A549 (cell line): ENCODE data around the gene LRRC51. TPM values are rescaled to one million over a fixed set of nuclear protein-coding genes. Genes with fewer than 3 reads are reported as not detected.

Experiments used
- ATAC-seq, 2 experiments: fragments of 200-7000 bp in 1 of 2; fragments of >200 bp in 1 of 2; cut with Nextera tagmentation in 1 of 2; cut with Tn5 transposase in 1 of 2; 3 replicates each; pipeline versions ENCODE4 v1.8.0 to v1.9.1; 2018 to 2020; ENCODE audit warnings: mild to moderate bottlenecking in 1 of 2, moderate library complexity in 1 of 2
- CTCF ChIA-PET: fragments of 300-600 bp; sonication (Branson Sonifier 250); formaldehyde crosslinking; extraction: SDS; loops from one replicate; lab custom pipeline; 2021; ENCODE audit warnings: antibody characterized with exemption, inconsistent platforms; lab: Yijun Ruan, JAX
- POLR2A ChIA-PET: fragments of 350-600 bp; formaldehyde crosslinking; extraction: SDS; loops from one replicate; lab custom pipeline; 2021; ENCODE audit warnings: antibody characterized with exemption, inconsistent platforms; lab: Yijun Ruan, JAX
- DNase-seq, 2 experiments: peaks; one replicate each; pipeline versions ENCODE4 v3.0.0 to v3.0.0-alpha.2; 2011 to 2016; ENCODE audit warnings: low read depth in 1 of 2, low spot score in 1 of 2
- FAIRE-seq: peaks from 2 replicates; lab custom pipeline; 2011; peaks lifted over from hg19 to GRCh38; lab: Jason Lieb, UNC
- H3K27ac ChIP-seq, 2 experiments: fragments of >200 bp; sonication (Bioruptor Twin); formaldehyde crosslinking; 3 replicates each; pipeline ENCODE4 v1.5.1; 2016 to 2017
- H3K4me1 ChIP-seq: fragments of >200 bp; sonication (Bioruptor Twin); formaldehyde crosslinking; 3 replicates; pipeline ENCODE4 v1.6.1; 2016
- H3K4me2 ChIP-seq: fragments of >200 bp; sonication (Bioruptor Twin); formaldehyde crosslinking; 3 replicates; pipeline ENCODE4 v1.6.1; 2016
- H3K4me3 ChIP-seq: fragments of >200 bp; sonication (Bioruptor Twin); formaldehyde crosslinking; 3 replicates; pipeline ENCODE4 v1.5.1; 2016
- H3K9me3 ChIP-seq: fragments of >200 bp; sonication (Bioruptor Twin); formaldehyde crosslinking; 3 replicates; pipeline ENCODE4 v1.6.1; 2016
- CBX8 ChIP-seq: fragments of 200-600 bp; sonication (generic); IDR thresholded peaks from 2 replicates; pipeline ENCODE4 v1.6.1; 2016
- EHF ChIP-seq: fragments of 250-450 bp; sonication (Bioruptor Pico); IDR thresholded peaks from 2 replicates; pipeline ENCODE4 v1.5.0; 2020; ENCODE audit warnings: mild to moderate bottlenecking
- ESRRA ChIP-seq: fragments of 150-350 bp; IDR thresholded peaks from 2 replicates; pipeline ENCODE4 v1.6.1; 2014; ENCODE audit warnings: mild to moderate bottlenecking, low read length, borderline replicate concordance
- HOXB13 ChIP-seq: fragments of 250-450 bp; sonication (Bioruptor Pico); IDR thresholded peaks from 2 replicates; pipeline ENCODE4 v1.5.0; 2020; ENCODE audit warnings: low read depth, mild to moderate bottlenecking, moderate library complexity
- JUN ChIP-seq, 2 experiments: fragments of >200 bp; sonication (Bioruptor Twin); formaldehyde crosslinking; IDR thresholded peaks; 2 replicates in 1 of 2; 3 replicates in 1 of 2; pipeline ENCODE4 v1.6.1; 2016 to 2017
- MAFK ChIP-seq: fragments of 450-650 bp; IDR thresholded peaks from 2 replicates; pipeline ENCODE4 v1.6.1; 2014; ENCODE audit not compliant: partially characterized antibody
- PHF8 ChIP-seq: fragments of 200-600 bp; sonication (generic); IDR thresholded peaks from 2 replicates; pipeline ENCODE4 v1.6.1; 2016; ENCODE audit warnings: low read depth, mild to moderate bottlenecking, antibody characterized with exemption, moderate library complexity, borderline replicate concordance
- POLR2A ChIP-seq: IDR thresholded peaks from 2 replicates; pipeline ENCODE4 v1.6.1; 2012; ENCODE audit warnings: mild to moderate bottlenecking, low read length
- RAD21 ChIP-seq, 2 experiments: fragments of >200 bp in 1 of 2; sonication (Bioruptor Twin) in 1 of 2; formaldehyde crosslinking in 1 of 2; IDR thresholded peaks in 1 of 2; conservative IDR thresholded peaks in 1 of 2; 2 replicates in 1 of 2; 3 replicates in 1 of 2; pipeline ENCODE4 v1.6.1; 2012 to 2018; ENCODE audit warnings: inconsistent platforms in 1 of 2
- TP53 ChIP-seq: fragments of 250-450 bp; sonication (Bioruptor Pico); IDR thresholded peaks from 2 replicates; pipeline ENCODE4 v1.5.0; 2021; ENCODE audit warnings: mild to moderate bottlenecking, moderate library complexity
- ZNF302 ChIP-seq: fragments of 250-450 bp; sonication (Bioruptor Pico); IDR thresholded peaks from 2 replicates; pipeline ENCODE4 v1.9.0; 2021; ENCODE audit warnings: inconsistent platforms, mild to moderate bottlenecking, moderate library complexity
- ZSCAN20 ChIP-seq: fragments of 250-450 bp; sonication (Bioruptor Pico); IDR thresholded peaks from 2 replicates; pipeline ENCODE4 v1.8.0; 2022; ENCODE audit warnings: mild to moderate bottlenecking, moderate library complexity
- WGBS: methylation state at CpG from one replicate; pipeline ENCODE4 v1.1.6; 2017; ENCODE audit errors: missing lambda C conversion rate; 5-methylcytosine and 5-hydroxymethylcytosine counted together
- polyA plus RNA-seq, 4 experiments: library from polyadenylated mRNA; depleted of rRNA in 3 of 4; stranded (reverse); fragments of >200 nt; fragmentation: RNase III in 1 of 4; extraction: RNeasy Plus Mini Kit Qiagen cat#74134 plus additional on column Dnase treatment in 1 of 4; gene quantifications; 2 replicates in 3 of 4; 3 replicates in 1 of 4; pipeline ENCODE4 v1.2.3, GENCODE V29; 2011 to 2017
- TF ChIP-seq, protein P1 (sequence below): fragments of 250-450 bp; sonication (Bioruptor Pico); IDR thresholded peaks from 2 replicates; pipeline ENCODE4 v1.5.0; 2020; ENCODE audit warnings: low read depth, mild to moderate bottlenecking, moderate library complexity
- TF ChIP-seq, protein P2 (sequence below): IDR thresholded peaks from 2 replicates; pipeline ENCODE4 v1.6.1; 2012
- TF ChIP-seq, protein P3 (sequence below): IDR thresholded peaks from 2 replicates; pipeline ENCODE4 v1.6.1; 2012; ENCODE audit warnings: low read depth, borderline replicate concordance
- TF ChIP-seq, protein P4 (sequence below): fragments of >200 bp; sonication (Bioruptor Twin); formaldehyde crosslinking; IDR thresholded peaks from 3 replicates; pipeline ENCODE4 v1.6.1; 2016

The LRRC51 gene
- polyA plus RNA-seq, 2 of the 4 experiments (the other 2 are of a cell fraction) = 8.2 to 14.3 TPM

DNA sequence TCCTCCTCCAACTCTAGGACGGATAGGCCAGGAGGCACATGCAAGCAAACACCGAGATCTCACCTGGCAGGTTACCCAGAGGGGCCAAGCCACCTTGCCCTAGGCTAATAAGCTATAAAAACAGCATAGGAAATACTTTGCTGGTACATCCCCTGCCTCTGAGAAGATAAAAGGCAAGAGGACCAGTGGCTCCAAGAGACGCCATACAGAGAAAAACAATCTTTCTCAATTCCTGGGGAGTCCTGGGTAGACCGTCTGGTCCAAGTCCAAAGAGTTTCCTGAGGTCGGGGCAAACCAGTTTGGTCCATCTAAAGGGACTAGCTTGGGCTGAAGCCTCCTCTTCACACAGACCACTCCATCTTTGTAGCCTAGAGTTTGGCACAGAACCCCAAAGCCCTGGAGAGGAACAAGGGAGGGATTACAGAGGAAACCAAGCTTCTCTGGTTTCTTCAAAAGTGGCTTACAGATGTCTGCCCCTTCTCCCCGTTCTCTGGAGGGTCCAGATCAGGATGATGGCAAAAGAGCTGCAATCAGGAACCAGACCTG lies 40.7 kb upstream of the LRRC51 start (continued):
- TF ChIP-seq CBX8 = no peak
- TF ChIP-seq, protein P1, sequence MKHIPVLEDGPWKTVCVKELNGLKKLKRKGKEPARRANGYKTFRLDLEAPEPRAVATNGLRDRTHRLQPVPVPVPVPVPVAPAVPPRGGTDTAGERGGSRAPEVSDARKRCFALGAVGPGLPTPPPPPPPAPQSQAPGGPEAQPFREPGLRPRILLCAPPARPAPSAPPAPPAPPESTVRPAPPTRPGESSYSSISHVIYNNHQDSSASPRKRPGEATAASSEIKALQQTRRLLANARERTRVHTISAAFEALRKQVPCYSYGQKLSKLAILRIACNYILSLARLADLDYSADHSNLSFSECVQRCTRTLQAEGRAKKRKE (CRISPR knock-in tag) = no peak

DNA sequence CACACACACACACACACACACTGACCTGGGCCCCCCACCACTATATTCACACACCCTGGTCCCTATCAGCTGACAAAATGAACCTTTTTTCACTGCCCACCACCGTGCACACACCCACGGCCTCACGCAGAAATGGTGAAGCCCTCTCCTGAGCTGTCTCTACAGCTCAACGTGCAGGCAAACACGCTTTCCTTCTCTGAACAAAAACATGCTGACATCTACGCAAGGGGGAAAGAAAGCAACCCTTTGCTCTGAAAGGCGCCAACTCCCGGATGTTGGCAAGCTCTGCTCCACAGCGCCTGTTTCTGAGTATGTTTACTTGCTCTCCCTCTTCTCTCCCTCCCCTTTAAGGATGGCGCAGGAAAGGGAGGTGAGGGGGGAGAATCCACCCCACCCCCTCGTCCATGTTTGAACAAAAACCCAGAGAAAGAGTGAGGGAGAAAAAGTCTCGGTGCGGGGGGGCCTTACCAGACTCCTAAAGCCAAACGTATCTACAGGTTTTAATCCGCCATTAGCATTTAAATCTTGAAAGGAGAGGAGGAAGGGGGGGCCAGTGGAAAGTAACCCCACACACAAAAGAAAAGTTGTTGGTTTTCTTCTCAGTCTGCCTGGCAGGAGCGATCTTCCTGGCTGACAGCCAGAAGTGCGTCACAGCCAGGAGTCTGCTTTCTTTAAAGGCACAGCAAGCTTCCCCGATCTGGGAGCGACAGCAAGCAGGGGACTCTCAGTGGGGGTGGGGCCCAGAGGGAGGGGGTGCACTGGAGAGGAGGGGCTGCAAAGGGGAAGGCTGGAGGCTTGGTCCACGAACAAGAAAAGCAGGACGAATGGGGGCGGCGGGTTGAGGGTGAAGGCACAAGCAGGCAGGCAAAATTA lies 39.9 kb upstream of the LRRC51 start:
- DNase-seq = peak; percentile 88 to 90
- H3K9me3 ChIP-seq = no peaks in the 10 kb centered on the region
- ChIA-PET POLR2A (interaction anchor here (1.0 to 1.8 kb wide), 6 partner anchors 9 to 103 kb away, joined by 3 to 8 read pairs (median 4); no protein-coding TSS in a partner anchor), CTCF (interaction anchor here (0.7 to 10.4 kb wide), 13 partner anchors 9 to 393 kb away, joined by 3 to 123 read pairs (median 5); no protein-coding TSS in a partner anchor)
- H3K4me1 ChIP-seq = peaks cover 36% of the 10 kb centered on the region
- TF ChIP-seq EHF (CRISPR knock-in tag) = no peak
- peak in 1 of 2 experiments; percentile 37; a peak in 1 of 5 replicates for TF ChIP-seq JUN (IDR thresholded peaks at IDR 0.05)
- peak; percentile 2 for TF ChIP-seq MAFK
- TF ChIP-seq PHF8 = peak; percentile 21; the same call in 1 of the 2 replicates
- TF ChIP-seq, protein P2, sequence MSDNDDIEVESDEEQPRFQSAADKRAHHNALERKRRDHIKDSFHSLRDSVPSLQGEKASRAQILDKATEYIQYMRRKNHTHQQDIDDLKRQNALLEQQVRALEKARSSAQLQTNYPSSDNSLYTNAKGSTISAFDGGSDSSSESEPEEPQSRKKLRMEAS = peak; percentile 22; the same call in 1 of the 2 replicates
- H3K4me2 ChIP-seq = peak overlapping the region; percentile 98
- peak overlapping the region; percentile 93 for H3K27ac ChIP-seq
- under 1% methylated on average over 23 of the region's 23 CpGs for WGBS
- peak overlapping the region; percentile 64 for H3K4me3 ChIP-seq
- peak; percentile 82 to 83 for ATAC-seq
- FAIRE-seq = no peak

DNA sequence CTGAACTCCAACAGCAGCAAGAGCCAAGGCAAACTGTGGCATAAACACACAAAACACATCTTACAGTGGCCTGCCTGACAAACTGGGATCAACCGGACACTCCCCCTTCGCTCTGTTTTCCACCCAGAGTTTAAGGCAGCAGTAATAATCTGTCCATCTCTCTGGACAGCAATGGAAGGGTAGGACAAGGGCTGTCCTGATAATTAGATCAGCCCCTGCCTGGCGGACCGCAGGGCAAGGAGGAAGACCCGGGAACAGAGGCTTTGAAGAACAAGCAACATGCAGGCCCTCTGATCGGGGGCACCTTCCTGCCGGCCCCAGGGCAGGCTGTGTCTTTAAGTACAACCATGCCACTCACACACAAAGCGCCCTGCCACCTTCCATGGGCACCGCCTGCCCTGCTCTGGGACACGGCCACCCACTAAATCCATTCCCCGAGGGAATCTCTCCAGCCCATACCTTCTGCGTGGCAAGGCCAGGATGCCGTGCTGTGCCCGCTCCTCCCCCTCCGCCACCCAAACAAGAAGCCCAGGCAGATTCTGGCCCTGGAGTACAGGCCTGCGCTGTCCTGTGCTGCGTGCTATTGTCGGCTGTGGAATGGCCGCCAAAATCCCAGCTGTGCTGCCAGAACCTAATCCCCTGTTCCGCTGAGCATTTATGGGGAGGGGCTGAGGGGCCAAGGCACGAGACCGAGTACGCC lies 39.1 kb upstream of the LRRC51 start:
- ChIA-PET POLR2A (interaction anchor here (1.0 to 1.8 kb wide), 3 partner anchors 10 to 37 kb away, joined by 3 to 8 read pairs (median 7); no protein-coding TSS in a partner anchor), CTCF (interaction anchor here (0.7 to 10.4 kb wide), 5 partner anchors 10 to 373 kb away, joined by 3 to 123 read pairs (median 5); no protein-coding TSS in a partner anchor)
- Histone ChIP-seq H3K4me3 (peak overlapping the region; percentile 64), H3K4me2 (peak overlapping the region; percentile 98), H3K9me3 (no peaks in the 10 kb centered on the region), H3K4me1 (peaks cover 36% of the 10 kb centered on the region), H3K27ac (peak overlapping the region; percentile 93)
- TF ChIP-seq ZSCAN20 (CRISPR knock-in tag) (no peak), RAD21 (conservative IDR thresholded peaks at IDR 0.05 in 1 of 2, IDR thresholded peaks at IDR 0.05 in 1 of 2) (no peak), ESRRA (no peak), TP53 (peak; percentile 23; the same call in 1 of the 2 replicates), JUN (IDR thresholded peaks at IDR 0.05) (peak in 1 of 2 experiments; percentile 31; a peak in 1 of 5 replicates), ZNF302 (CRISPR knock-in tag) (no peak), HOXB13 (CRISPR knock-in tag) (no peak), PHF8 (peak; percentile 22; the same call in 1 of the 2 replicates), CBX8 (no peak), POLR2A (peak; percentile 40; the same call in 1 of the 2 replicates)
- TF ChIP-seq, protein P3, sequence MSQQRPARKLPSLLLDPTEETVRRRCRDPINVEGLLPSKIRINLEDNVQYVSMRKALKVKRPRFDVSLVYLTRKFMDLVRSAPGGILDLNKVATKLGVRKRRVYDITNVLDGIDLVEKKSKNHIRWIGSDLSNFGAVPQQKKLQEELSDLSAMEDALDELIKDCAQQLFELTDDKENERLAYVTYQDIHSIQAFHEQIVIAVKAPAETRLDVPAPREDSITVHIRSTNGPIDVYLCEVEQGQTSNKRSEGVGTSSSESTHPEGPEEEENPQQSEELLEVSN = 0 out of 2 replicates have a peak, but pooled peaks have one; percentile 47
- TF ChIP-seq, protein P2 = peak; percentile 59
- TF ChIP-seq, protein P4, sequence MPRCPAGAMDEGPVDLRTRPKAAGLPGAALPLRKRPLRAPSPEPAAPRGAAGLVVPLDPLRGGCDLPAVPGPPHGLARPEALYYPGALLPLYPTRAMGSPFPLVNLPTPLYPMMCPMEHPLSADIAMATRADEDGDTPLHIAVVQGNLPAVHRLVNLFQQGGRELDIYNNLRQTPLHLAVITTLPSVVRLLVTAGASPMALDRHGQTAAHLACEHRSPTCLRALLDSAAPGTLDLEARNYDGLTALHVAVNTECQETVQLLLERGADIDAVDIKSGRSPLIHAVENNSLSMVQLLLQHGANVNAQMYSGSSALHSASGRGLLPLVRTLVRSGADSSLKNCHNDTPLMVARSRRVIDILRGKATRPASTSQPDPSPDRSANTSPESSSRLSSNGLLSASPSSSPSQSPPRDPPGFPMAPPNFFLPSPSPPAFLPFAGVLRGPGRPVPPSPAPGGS = no peak
- ATAC-seq (peak; percentile 73 to 83), FAIRE-seq (no peak), DNase-seq (peak; percentile 57 to 65)
- 3% methylated on average over 23 of the region's 23 CpGs for WGBS
